Small intestine (tissue), 16 donors: Measurements from ENCODE around the gene CNTN6. TPM values are rescaled to one million over a fixed set of nuclear protein-coding genes. Genes with fewer than 3 reads are reported as not detected.

Experiments used
- DNase-seq, 2 donors: peaks; one replicate each; pipeline versions ENCODE4 v3.0.0 to v3.0.0-alpha.2; 2013
- FAIRE-seq: peaks from 2 replicates; lab custom pipeline; 2012; peaks lifted over from hg19 to GRCh38; lab: Jason Lieb, UNC
- H3K27ac ChIP-seq, 3 donors: one replicate each; pipeline ENCODE4 v1.5.1; 2013; ENCODE audit warnings: low read length in 2 of 3, mild to moderate bottlenecking in 2 of 3, control low read depth in 1 of 3, inconsistent platforms in 1 of 3, low read depth in 1 of 3, moderate library complexity in 1 of 3
- H3K27me3 ChIP-seq, 3 donors: one replicate each; pipeline ENCODE4 v1.6.1; 2013; ENCODE audit warnings: low read length in 3 of 3, inconsistent platforms in 1 of 3; ENCODE audit not compliant: control insufficient read depth in 3 of 3, insufficient read depth in 3 of 3
- H3K36me3 ChIP-seq, 3 donors: one replicate each; pipeline ENCODE4 v1.6.1; 2013; ENCODE audit warnings: low read length in 3 of 3, inconsistent platforms in 1 of 3, low read depth in 1 of 3, mild to moderate bottlenecking in 1 of 3, moderate library complexity in 1 of 3; ENCODE audit not compliant: control insufficient read depth in 3 of 3, insufficient read depth in 2 of 3
- H3K4me1 ChIP-seq, 3 donors: one replicate each; pipeline ENCODE4 v1.6.1; 2013; ENCODE audit warnings: low read length in 2 of 3, inconsistent platforms in 1 of 3, low read depth in 1 of 3, mild to moderate bottlenecking in 1 of 3, moderate library complexity in 1 of 3; ENCODE audit not compliant: control insufficient read depth in 3 of 3, insufficient read depth in 2 of 3
- H3K4me3 ChIP-seq, 3 donors: one replicate each; pipeline ENCODE4 v1.5.1; 2013; ENCODE audit warnings: low read length in 3 of 3, control low read depth in 1 of 3, inconsistent platforms in 1 of 3, low read depth in 1 of 3, mild to moderate bottlenecking in 1 of 3, moderate library complexity in 1 of 3
- H3K9me3 ChIP-seq, 2 donors: one replicate each; pipeline ENCODE4 v1.6.1; 2013; ENCODE audit warnings: low read depth in 1 of 2, low read length in 1 of 2; ENCODE audit not compliant: control insufficient read depth in 2 of 2, insufficient read depth in 1 of 2
- WGBS, 3 donors: extraction: QIAGEN DNeasy Blood & Tissue Kit; methylation state at CpG; one replicate each; pipeline ENCODE4 v1.1.7; 2013; 5-methylcytosine and 5-hydroxymethylcytosine counted together
- long read RNA-seq, 10 donors: transcript quantifications; one replicate each; lab custom pipeline, GENCODE V29; 2026
- polyA plus RNA-seq, 4 donors: library from polyadenylated mRNA; stranded (reverse) in 3 of 4; unstranded in 1 of 4; fragments of 200-250 nt in 3 of 4; fragments of 120-200 nt in 1 of 4; gene quantifications; one replicate each; pipeline versions ENCODE4 v1.2.1 to v1.2.3, GENCODE V29; 2013
- donor health status: healthy with polysubstance abuse.
- donor health status: control.
- donor health status: control.
- donor health status: Bipolar disorder and iron deficiency.
- donor health status: healthy.

The CNTN6 gene
- under 1 TPM in 2 of 4 donors, not detected in 2; 0.03 to 0.19 TPM for polyA plus RNA-seq
- long read RNA-seq, donor 1, result 0 reads
- long read RNA-seq, donor 2, result 0 reads
- long read RNA-seq, donor 3, result 0 reads
- long read RNA-seq, donor 4, result 0 reads
- long read RNA-seq, donor 5, result 0 reads
- long read RNA-seq, donor 6, result 0 reads
- long read RNA-seq, donor 7, result 0 reads
- long read RNA-seq, donor 8, result 0 reads
- long read RNA-seq, donor 9, result 0 reads
- long read RNA-seq, donor 10, result 0 reads

DNA sequence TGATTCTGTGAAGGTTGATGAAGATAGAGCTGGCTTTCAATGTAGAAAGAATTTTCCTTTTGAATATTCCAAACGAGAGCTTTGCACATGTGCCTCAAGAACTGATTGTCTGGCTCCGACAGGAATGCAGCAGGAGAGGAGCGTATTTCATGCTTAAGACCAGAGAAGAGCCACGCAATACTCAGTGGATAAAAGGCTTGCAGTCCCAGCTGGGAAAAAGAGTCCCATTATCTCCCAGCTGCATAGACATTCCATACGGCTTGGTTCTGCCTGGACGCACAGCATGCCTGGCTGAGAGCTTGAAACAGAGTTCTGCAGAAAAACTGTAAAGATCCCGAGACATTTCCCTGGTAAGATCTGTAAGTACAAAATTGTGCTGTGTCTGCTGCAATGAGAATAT, at the start of gene CNTN6:
Gene CNTN6, plus strand, starts transcription at position 254 of the 400 bp plus-strand sequence. CDS start 54,985 bp downstream, outside the sequence.
- H3K4me3 ChIP-seq, result no peak within 1 kb of the TSS
- FAIRE-seq, result no peak
- no peaks in the 10 kb centered on the region for H3K27me3 ChIP-seq
- H3K4me1 ChIP-seq, result no peaks in the 10 kb centered on the region
- no peaks in the 10 kb centered on the region for H3K36me3 ChIP-seq
- no peaks in the 10 kb centered on the region for H3K9me3 ChIP-seq
- no peak for DNase-seq
- WGBS, 3 donors, result 52 to 66% (median 61%) methylated on average over 7 of the region's 7 CpGs
- no peak within 1 kb of the TSS for H3K27ac ChIP-seq

DNA sequence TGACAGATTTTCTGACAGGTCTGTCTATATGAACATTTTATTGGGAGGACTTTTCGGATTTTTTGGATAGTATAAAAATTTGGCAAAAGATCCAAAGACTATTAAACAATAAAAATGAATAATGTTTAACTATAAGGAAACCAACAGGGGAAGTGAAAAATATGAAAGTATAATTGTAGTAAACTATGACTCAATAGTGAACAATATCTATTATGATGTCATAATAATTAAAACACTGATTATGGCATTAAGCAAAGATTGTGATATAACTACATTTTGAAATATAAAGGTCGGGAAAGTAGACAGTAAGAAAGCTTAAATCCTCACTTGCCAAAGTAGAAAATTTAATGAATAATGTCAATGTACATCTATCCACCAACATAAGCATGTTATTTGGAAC, 44.3 kb upstream of the CNTN6 start:
- Histone ChIP-seq H3K4me1 (no peaks in the 10 kb centered on the region), H3K9me3 (no peaks in the 10 kb centered on the region), H3K4me3 (no peak overlapping the region), H3K27me3 (no peaks in the 10 kb centered on the region), H3K27ac (no peak overlapping the region), H3K36me3 (no peaks in the 10 kb centered on the region)
- WGBS, 3 donors, result 27 to 56% (median 36%) methylated on average over 2 of the region's 2 CpGs
- DNase-seq, result no peak
- no peak for FAIRE-seq

DNA sequence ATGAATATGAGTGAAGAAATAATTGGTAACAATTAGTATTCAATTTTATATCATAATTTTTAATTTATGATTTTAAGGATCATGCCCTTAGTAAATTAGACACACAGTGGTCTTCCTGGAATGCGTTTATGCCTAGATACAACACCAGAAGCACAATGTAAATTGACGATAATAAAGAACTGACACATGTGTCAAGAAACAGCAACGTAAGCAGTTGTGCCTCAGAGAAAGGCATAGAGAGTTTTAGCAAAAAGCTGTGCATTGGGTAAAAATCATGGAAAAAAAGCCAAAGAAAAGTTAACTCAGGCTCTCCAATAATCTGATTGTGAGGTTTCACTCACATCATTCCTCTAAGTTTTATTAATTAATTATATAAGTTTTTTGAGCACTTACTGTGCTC, 37.0 kb upstream of the CNTN6 start:
- WGBS, 3 donors, result 79 to 82% (median 81%) methylated on average over 3 of the region's 3 CpGs
- Histone ChIP-seq H3K4me1 (no peaks in the 10 kb centered on the region), H3K27me3 (no peaks in the 10 kb centered on the region), H3K27ac (no peak overlapping the region), H3K4me3 (no peak overlapping the region), H3K9me3 (no peaks in the 10 kb centered on the region), H3K36me3 (no peaks in the 10 kb centered on the region)
- DNase-seq (no peak), FAIRE-seq (no peak)

DNA sequence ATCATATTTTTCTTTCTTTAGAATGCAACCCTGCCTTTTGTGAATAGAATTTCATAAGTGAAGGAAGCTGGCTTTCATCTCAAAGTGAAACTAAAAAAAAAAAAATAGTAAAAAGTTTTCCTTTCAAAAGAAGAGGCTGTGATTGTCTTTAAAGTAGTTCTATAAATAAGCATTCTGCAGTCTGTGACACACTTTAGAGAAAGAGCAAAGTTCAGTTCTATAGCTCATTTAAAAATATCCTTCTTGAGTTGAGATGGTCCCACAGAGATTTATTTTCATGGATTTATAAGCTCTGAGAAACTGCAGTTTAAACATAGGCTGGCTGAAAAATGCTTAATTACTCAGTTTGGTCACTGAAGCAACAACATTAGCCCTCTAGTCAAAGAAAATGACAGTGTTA, 36.1 kb upstream of the CNTN6 start:
- FAIRE-seq (no peak), DNase-seq (peak in 1 of 2 donors; percentile 8)
- H3K9me3 ChIP-seq, result no peaks in the 10 kb centered on the region
- no peaks in the 10 kb centered on the region for H3K4me1 ChIP-seq
- H3K27ac ChIP-seq, result no peak overlapping the region
- H3K4me3 ChIP-seq, result no peak overlapping the region
- no peaks in the 10 kb centered on the region for H3K27me3 ChIP-seq
- no peaks in the 10 kb centered on the region for H3K36me3 ChIP-seq

DNA sequence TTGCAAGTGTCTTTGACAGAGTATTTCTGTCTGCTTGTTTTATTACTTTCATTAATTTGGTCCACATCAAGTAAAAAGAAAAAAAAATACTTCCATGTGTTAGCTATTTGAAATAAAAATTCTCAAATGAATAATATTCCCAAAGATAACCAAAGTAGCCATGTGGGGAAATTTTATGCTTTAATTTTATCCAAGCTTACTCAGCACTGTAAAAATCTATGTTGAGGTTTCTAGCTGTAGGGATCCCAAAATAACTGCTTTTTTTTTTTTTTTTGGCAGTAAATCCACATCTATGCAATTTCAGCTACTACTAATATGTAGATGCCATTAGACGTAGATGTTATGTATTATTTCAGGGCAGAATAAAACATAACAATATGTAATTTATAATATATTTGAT, 35.4 kb upstream of the CNTN6 start:
- no peaks in the 10 kb centered on the region for H3K27me3 ChIP-seq
- DNase-seq (no peak), FAIRE-seq (no peak)
- H3K4me3 ChIP-seq, result no peak overlapping the region
- H3K4me1 ChIP-seq, result no peaks in the 10 kb centered on the region
- no peaks in the 10 kb centered on the region for H3K36me3 ChIP-seq
- no peak overlapping the region for H3K27ac ChIP-seq
- 72 to 92% (median 85%) methylated on average over 1 of the region's 1 CpG for WGBS, 3 donors
- H3K9me3 ChIP-seq, result no peaks in the 10 kb centered on the region

DNA sequence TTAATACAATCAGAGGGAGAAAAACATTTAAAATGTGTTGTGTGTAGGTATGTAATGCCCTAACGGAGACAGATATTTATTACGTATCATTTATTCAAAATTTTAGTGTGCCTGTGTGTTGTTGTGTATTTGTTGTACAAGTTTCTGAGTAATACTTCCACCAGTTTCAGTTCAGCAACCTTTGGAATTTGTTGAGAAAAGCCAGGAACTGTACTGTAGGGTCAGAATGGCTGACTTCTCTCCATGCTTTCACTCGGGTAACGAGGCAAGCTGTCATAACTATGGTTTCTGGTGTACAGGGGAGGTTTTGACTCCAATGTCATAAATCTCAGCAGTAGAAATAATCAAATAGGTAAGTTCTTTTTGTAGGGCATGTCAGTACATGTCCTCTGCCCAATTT, 23.8 kb upstream of the CNTN6 start:
- Histone ChIP-seq H3K4me3 (no peak overlapping the region), H3K4me1 (no peaks in the 10 kb centered on the region), H3K36me3 (no peaks in the 10 kb centered on the region), H3K27me3 (peaks cover 0 to 2% (median 0%) of the 10 kb centered on the region in 3 donors), H3K9me3 (peaks cover 0 to 1% of the 10 kb centered on the region in 2 donors), H3K27ac (no peak overlapping the region)
- FAIRE-seq (no peak), DNase-seq (no peak)
- 61 to 67% (median 64%) methylated on average over 4 of the region's 4 CpGs for WGBS, 3 donors

DNA sequence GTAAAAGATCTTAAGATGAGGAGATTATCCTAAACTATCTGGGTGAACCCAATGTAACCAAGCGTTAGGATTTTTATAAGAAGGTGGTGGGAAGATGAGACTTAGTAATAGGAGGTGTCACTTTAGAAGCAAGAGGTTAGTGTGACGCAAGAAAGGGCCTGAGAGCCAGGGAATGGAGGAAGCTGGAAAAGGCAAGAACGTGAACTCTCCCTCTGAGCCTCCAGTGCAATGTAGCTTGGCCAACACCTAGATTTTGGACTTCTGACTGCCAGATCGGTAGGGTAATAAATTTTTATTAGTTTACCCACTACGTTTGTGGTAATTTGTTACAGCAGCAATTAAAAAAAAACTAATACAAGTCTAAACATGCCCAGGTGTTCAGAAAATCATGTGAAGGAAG, 20.8 kb upstream of the CNTN6 start:
- Histone ChIP-seq H3K36me3 (no peaks in the 10 kb centered on the region), H3K4me3 (no peak overlapping the region), H3K27ac (no peak overlapping the region), H3K4me1 (no peaks in the 10 kb centered on the region), H3K9me3 (no peaks in the 10 kb centered on the region), H3K27me3 (no peaks in the 10 kb centered on the region)
- DNase-seq (peak; percentile 2 to 70), FAIRE-seq (no peak)
- 30 to 60% (median 37%) methylated on average over 5 of the region's 5 CpGs for WGBS, 3 donors

DNA sequence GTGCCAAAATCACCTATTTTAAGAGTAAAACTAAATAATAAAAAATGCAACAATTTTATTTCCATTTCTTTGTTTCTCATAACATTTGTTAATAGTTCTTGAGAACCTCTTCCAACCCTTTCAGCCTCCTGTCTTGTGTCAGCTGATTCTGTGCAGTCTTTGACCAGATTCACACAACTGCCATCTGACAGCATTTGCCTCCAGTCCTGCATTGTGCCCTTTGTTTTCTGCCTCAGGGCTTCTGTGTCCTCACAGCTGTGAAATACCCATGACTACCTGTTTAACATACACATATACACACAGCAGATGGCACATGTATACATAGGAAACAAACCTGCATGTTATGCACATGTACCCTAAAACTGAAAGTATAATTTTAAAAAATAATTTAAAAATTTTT, 13.2 kb upstream of the CNTN6 start:
- H3K36me3 ChIP-seq, result no peaks in the 10 kb centered on the region
- FAIRE-seq, result no peak
- no peak overlapping the region for H3K27ac ChIP-seq
- no peaks in the 10 kb centered on the region for H3K4me1 ChIP-seq
- H3K9me3 ChIP-seq, result no peaks in the 10 kb centered on the region
- DNase-seq, result no peak
- H3K4me3 ChIP-seq, result no peak overlapping the region
- H3K27me3 ChIP-seq, result no peaks in the 10 kb centered on the region

DNA sequence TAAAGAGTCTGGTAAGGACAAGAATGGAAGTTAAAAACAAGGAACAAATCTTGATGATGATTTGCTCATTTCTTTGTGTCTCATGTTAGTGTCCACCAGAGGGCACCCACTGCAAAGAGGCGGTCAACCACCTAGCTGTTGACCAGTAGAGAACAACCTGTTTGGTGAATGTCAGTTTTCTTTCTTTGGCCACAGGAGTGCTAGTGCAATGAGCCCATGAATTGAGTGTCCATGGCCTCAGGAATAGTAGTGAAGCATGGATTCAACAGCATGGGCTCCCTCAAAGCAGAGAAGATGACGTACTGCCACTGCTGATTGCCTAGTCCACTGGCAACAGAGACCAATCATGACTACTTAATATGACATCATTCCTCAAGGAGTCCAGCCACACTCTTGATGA, 10.7 kb upstream of the CNTN6 start:
- Histone ChIP-seq H3K4me1 (no peaks in the 10 kb centered on the region), H3K9me3 (no peaks in the 10 kb centered on the region), H3K36me3 (no peaks in the 10 kb centered on the region), H3K27ac (no peak overlapping the region), H3K27me3 (no peaks in the 10 kb centered on the region), H3K4me3 (no peak overlapping the region)
- FAIRE-seq (no peak), DNase-seq (peak in 1 of 2 donors; percentile 63)
- WGBS, 3 donors, result 54 to 60% (median 57%) methylated on average over 2 of the region's 2 CpGs
